HG03060 (cell line): ENCODE results near the gene BTBD3.

Experiments used
- ATAC-seq: cut with Tn5 transposase; IDR thresholded peaks from one replicate; pipeline ENCODE4 v1.9.1; 2021; ENCODE audit warnings: low read depth, moderate number of reproducible peaks; ENCODE audit not compliant: unreplicated experiment

Gene BTBD3

DNA sequence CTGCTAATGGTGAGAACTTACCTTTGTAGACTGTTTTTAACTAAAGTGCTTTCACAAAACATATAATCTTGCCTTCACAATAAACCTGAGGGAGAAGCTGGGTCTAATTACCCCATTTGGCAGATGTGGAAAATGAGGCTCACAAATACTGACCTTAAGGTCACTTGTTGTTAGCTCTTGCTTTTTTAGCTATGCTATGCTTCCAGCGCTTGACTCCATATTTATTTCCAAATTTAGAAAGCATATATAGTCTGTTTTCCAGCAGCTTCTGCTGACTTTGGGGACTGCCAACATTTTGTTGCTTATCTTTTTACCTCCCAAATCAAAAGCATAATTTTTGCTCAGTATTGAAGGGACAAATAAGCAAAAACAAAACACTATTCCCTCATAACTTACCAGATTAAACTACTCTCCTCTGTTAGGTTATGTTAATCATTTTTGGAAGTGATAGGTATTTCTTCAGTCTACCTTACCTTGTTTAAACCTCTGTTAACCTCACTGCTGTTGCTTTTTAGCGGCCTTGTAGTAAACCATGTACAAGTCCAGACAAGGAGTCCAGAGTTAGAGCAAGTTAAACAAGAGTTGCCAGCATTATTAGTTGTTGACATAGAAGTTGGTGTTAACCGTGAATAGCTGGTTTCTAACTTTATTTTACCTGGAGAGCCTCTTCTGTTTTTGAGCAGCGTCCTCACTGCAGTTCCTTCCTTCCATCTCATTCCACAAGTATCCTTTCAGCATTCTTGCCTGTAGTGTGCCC lies 4.9 kb upstream of the BTBD3 start:
- no peak for ATAC-seq

- no peak for ATAC-seq
These were observed 725 bp downstream of the BTBD3 start for GRCh38 chr20:11918391-11918845.

DNA sequence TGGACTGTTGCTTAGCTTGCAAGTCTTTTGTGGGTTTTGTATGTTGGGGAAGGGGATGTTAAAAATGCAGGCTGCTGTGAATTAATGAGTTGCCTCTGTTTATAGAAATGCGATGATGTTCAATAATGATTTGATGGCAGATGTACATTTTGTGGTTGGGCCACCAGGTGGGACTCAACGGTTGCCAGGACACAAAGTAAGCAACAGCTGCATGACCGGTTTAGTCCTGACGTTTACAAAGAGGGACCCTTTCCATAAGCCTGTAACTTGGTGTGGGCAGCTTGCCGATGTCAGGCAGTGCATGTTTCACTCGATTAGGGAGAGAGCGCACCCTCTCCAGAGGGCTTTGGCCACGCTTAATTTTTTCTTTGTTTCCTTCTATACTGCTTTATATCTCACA lies 1.3 kb downstream of the BTBD3 start:
- no peak for ATAC-seq

GRCh38 chr20:11919581-11919980 lies 1.9 kb downstream of the BTBD3 start:
- ATAC-seq = no peak

- no peak for ATAC-seq
These were observed 2.4 kb downstream of the BTBD3 start for GRCh38 chr20:11920083-11920482.

DNA sequence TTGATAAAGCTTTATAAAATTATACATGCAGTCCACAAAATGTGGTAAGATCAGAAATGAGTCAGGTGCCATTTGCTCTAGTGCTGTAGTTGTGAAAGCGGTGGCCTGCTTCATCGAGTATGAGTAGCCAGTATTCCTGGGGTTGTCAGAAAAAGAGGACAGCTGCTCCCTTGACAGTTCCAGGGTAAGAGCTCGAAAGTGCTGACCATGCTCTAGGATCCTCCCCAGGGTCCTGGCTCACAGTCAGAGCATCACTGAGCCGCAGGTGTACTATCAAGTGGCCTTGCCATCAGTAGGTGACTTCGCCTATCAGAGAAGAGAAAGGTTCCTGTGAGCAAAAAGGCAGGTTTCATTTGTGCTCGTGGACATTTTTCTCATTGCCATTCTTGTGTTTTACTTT lies 3.6 kb downstream of the BTBD3 start:
- no peak for ATAC-seq

GRCh38 chr20:11922561-11922960 lies 4.9 kb downstream of the BTBD3 start:
- no peak for ATAC-seq

DNA sequence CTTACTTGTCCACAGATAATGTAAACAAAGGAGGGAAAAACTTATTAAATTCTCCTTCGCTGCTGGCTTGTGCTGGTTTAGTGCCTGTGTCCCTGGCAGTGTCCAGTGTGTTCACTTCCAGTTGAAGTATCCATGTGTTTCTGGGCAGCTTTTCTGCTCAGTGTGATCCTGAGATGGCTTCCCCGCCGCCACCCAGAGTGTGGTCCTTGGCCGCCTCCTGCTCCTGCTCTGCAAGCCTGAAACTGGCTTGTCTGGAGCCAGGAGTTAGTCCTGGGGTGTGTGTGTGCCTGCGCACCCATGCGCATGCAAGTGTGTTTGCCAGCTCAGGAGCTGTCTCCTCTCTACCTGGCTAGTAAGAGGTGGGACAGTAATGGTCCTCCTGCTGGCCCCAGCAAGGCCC lies 7.2 kb downstream of the BTBD3 start:
- no peak for ATAC-seq

DNA sequence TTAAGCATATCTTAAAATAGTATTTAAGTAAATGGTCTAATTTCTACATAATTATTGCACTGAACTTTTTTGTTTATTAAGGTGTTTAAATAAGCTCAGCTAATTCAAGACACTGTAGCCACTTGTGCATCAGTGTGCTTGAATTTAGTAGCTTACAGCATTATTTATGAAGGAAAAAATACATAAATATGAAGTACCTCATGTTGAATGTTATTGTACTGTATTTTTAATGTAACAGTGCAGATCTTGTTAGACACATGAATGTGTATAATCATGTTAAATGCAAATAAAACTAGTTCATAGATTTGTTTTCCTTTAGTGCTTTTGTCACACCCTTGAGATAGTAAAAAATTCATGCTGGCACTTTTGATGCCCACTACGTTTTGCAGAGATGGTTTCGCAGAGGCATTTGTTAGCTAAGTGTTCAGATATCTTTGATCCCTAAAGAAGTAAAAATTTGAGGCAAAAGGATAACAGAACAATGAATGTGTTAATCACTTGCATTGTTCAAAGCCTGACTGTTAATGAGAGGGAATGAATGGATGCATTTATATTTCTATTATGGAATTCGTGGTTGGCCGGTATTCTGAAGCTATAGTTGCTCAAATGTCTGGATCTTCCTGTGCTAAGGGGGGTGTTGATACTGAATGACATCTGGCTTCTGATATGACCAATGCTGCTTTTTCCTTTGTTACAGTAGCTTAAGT lies 8.8 kb downstream of the BTBD3 start:
- ATAC-seq = no peak

DNA sequence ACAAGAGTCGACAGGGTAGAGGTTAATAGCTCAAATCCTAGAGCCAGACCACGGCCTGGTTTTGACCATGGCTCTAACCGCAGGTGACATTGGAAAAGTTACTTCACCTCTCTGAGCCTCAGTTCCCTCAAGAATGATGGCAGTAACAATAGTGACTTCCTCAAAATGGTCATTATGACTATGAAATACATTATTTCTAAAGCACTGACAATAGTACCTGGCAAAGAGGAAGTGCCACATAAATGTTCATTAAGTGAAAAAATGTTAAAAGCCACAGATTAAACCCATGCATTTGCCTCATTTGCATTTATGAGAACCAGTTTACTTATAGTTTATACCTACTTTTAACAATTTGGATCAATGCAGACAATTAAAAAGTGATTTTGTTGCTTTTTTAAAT lies 12.3 kb downstream of the BTBD3 start:
- ATAC-seq = no peak

DNA sequence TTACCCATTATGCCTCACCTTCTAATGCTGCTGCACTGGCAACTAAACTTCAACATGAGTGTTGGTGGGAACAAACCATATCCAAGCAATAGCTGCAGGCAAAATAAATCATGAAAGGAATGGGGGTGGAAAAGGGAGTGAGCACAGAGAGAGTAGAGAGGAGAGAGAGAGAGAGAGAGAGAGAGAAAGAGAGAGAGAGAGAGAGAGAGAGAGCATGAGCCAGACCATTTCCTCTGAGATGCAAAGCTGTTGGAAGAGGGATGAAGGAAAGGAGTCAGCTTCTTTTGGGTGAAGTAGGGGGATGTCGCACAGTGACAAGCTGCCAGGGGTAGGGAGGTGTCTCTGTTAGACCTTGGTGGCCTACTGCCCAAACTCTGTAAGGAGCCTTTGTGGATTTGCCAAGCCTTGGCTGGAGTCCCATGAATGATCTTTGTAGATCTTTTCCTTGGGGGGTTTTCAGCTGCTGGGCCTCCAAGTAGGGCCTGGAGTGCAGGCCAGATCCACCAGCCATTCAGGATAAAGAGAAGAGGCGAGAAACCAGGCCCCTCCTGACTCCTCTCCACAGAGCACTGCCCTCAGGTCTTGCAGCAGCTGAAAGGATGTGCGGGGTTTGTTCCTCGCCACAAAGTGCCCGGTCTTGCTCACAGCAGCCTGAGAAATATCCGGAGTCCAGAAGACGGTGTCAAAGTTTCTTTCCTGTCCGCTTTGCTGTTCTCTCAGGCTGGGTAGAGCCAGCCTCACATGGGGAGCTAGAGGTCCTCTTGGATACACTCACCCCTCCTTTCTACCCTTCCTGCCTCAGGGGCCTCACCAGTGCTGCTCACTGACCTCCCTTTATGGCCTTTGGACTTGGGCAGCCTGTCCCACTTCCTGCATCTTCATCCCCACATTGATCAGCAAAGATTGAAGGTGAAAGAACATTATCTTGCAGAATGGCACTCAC lies 17.8 kb downstream of the BTBD3 start:
- no peak for ATAC-seq

- ATAC-seq = no peak
These were observed 18.5 kb downstream of the BTBD3 start for GRCh38 chr20:11936157-11936556.

GRCh38 chr20:11937230-11937629 lies 19.5 kb downstream of the BTBD3 start:
- ATAC-seq = no peak

DNA sequence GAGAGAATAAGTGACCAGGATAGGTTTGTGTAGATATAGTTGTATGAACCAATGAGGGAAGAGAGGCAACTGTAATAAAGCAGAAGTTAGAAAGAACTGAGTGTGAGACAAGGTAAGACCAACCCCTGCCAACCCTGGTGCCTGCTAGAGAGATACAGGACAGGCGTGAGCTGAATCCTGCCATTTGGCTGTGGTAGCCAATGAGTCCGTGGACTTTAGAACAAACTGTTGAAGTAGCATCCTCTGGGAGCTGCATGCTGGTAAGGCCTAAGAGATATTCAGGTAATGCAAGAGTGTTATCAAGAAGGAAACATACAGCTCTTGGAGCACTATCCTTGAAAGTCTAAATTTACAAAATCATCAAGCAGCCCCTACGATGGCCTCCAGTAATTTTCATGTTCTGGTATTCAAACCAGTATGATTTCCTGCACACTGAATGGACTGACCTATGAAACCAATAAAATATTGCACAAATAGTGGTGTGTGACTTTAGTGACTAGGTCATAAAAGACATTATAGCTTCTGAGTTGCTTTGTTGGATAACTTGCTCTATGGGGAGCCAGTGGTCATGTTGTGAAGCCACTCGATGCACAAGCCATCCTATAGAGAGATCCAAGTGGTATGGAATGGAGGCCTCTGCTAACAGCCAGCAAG lies 24.0 kb downstream of the BTBD3 start:
- no peak for ATAC-seq

DNA sequence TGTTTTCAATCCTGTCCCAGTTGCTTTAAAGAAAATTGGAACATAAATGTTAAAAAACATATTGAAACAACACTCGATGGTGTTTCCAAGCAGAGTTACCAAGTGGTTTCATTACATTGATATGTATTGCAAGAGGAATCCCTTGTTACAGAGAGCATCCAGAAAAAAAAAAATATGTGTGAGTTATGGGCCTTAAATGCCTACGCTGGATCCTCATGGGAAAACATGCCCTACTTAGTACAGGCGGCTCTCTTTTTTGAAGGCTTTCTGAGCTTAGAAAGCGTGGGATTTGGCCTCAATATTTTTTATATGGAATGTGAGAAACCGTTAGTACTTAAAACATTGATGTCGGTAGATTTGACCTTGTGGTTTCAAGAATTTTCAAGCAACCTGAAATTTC lies 26.1 kb downstream of the BTBD3 start:
- ATAC-seq = no peak

DNA sequence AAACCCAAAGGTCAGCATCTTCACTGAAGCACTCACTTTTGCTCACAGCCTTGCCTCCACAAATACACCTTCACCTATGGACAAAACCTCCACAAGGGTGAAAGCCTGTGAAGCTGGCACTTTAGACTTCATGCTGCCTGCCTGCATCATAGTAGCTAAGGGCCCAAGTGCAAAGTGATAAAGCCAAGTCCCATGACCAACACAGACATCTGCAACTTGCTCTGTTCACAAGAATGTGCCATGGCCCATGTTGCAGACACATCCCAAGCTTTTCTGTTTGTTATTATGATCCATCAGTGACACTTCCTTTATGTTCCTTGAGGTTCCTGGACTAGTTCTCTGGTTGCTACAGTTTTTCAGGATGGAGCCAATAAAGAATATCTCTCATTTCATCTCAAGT lies 31.1 kb downstream of the BTBD3 start:
- no peak for ATAC-seq

GRCh38 chr20:11949711-11950110 lies 32.0 kb downstream of the BTBD3 start:
- ATAC-seq = no peak

DNA sequence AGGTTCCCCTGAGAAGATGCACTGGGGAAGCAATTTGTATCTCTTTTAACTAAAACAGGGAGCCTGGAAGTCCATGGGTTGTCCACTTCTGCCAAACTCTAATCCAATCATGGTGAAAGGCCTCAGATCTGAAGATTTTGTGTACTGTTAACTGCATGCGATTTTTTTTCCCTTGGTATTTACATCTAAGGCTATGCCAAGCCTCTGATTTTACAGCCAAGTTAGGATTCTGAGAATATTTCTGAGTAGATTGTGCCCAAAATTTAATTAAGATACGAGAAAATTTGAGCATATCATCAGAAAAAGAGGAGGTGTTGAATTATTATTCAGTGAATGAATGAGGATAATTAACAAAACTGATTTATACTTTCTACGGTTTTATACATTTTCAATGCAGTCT lies 34.0 kb downstream of the BTBD3 start:
- no peak for ATAC-seq

DNA sequence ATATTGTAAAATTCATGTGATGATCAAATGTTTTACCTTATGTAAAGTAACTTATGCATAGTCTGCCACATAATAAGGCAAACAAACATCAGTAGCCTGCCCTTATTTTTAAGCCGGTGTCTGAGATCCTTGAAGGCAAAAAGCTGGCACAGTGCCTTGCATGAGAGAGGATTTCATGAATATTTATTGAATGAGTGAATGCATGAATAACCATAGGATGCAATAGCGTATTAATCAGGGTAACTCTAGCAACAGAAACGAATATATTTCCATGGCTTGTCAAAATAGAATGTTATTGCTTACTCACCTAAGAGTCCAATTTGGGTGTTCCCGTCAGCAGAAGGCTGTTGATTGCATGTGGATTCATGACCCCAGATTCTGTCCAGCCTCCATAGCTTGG lies 34.9 kb downstream of the BTBD3 start:
- ATAC-seq = no peak

DNA sequence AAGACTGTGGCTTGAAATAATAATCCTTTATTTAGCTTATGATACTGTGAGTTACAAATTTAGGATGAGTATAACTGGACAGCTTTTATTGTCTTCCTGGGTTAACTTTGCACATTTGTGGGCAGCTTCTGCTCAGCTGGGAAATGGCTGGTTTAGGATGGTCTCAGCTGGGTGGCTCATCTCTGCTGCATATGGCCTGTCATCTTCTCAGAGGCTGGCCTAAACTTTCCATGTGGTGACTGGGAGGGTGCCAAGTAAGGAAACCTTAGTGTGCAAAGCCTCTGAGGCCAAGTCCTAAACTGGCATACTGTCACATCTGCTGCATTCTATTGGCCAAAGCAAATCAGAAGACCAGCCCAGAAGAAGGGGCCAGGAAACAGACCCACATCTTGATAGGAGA lies 40.2 kb downstream of the BTBD3 start:
- no peak for ATAC-seq

DNA sequence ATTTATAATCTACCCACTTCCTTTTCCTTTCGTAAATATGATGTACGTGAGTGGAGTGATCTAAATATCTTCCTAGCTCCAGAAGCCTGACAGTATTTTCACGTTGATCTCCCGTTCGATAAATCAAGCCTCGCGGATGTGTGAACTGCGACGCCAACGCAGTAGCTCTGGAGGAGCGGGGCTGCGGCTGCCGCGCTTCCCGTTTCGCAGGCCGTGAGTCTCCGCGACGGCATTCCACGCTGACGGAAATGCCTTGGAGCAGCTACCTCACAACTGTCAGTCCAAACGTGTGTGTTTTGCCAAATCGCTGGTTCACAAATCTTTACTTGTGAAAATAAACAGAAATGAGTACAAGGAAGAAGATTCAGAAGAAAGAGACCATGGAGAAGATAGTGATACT lies 41.2 kb downstream of the BTBD3 start:
- no peak for ATAC-seq
